ENCODE results near the gene IGSF21.

DNA sequence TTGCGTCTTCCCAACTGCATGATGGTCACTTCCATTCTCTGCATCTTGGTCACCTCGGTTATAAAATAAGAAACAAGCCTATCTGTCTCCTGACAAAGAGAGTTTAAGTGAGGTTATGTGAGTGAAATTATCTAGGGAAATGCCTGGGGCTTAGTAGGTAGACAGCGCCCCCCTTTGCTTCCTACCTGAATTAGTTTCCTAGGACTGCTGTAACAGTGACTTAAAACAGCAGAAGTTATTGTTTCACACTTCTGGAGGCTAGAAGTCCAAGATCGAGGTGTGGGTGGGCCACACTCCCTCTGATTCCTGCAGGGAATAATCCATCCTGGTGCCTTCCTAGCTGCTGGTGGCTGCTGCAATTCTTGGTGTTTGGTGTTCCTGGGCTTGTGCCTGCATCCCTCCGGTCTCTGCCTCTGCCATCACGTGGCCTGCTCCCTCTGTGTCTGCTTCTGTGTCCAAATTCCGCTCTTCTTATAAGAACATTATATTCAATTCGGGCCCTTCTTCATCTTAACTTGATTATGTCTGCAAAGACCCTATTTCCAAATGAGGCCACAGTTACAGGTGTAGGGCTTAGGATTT lies 92.6 kb downstream of the IGSF21 start:
- no peak for TF ChIP-seq YY1 (IDR thresholded peaks at IDR 0.05; ENCODE audit: insufficient read depth, insufficient read length)
- TF ChIP-seq ZNF274 (IDR thresholded peaks at IDR 0.05; ENCODE audit: low read depth, low read length), result no peak
- TF ChIP-seq SUZ12 (IDR thresholded peaks at IDR 0.05; ENCODE audit: extremely low read depth, insufficient read depth, insufficient read length), result no peak
